Measurements from ENCODE around the gene MB. TPM values are rescaled to one million over a fixed set of nuclear protein-coding genes. Genes with fewer than 3 reads are reported as not detected.
A peak's percentile ranks its signal among the peaks of the same experiment; 100 is the strongest.

Gene MB
- total RNA-seq, 1 donor from 2014 or later, result not detected

GRCh38 chr22:35630891-35631290 is 13.8 kb upstream of the MB start:
- no peak for DNase-seq (ENCODE audit: low read depth, low spot score)
- no peak for TF ChIP-seq CTCF (conservative IDR thresholded peaks at IDR 0.05)
- H3K36me3 Mint-ChIP-seq (ENCODE audit: low read depth), result no peaks in the 10 kb centered on the region
- no peak overlapping the region for H3K4me3 Mint-ChIP-seq
- peaks cover 32% of the 10 kb centered on the region for H3K27me3 Mint-ChIP-seq (ENCODE audit: low read depth)
- no peaks in the 10 kb centered on the region for H3K9me3 Mint-ChIP-seq
- peaks cover 30% of the 10 kb centered on the region for H3K4me1 Mint-ChIP-seq
- H3K27ac Mint-ChIP-seq (ENCODE audit: unreplicated experiment), result no peak overlapping the region

- H3K9me3 Mint-ChIP-seq, result no peaks in the 10 kb centered on the region
- H3K27ac Mint-ChIP-seq (ENCODE audit: unreplicated experiment), result peak overlapping the region; percentile 45
- no peak overlapping the region for H3K4me3 Mint-ChIP-seq
- TF ChIP-seq CTCF (conservative IDR thresholded peaks at IDR 0.05), result no peak
- H3K36me3 Mint-ChIP-seq (ENCODE audit: low read depth), result no peaks in the 10 kb centered on the region
- peaks cover 32% of the 10 kb centered on the region for H3K27me3 Mint-ChIP-seq (ENCODE audit: low read depth)
- peaks cover 30% of the 10 kb centered on the region for H3K4me1 Mint-ChIP-seq
- no peak for DNase-seq (ENCODE audit: low read depth, low spot score)
Observed at GRCh38 chr22:35630387-35630793, 13.3 kb upstream of the MB start.

- Mint-ChIP-seq H3K27ac (ENCODE audit: unreplicated experiment) (peak overlapping the region; percentile 73), H3K4me3 (no peak overlapping the region)
Observed at GRCh38 chr22:35629406-35630216, 12.5 kb upstream of the MB start.

GRCh38 chr22:35628732-35629131 is 11.6 kb upstream of the MB start:
- H3K27me3 Mint-ChIP-seq (ENCODE audit: low read depth), result peaks cover 32% of the 10 kb centered on the region
- no peak for TF ChIP-seq CTCF (conservative IDR thresholded peaks at IDR 0.05)

More at GRCh38 chr22:35629406-35630216, 12.5 kb upstream of the MB start:
- no peak for DNase-seq (ENCODE audit: low read depth, low spot score)
- H3K4me1 Mint-ChIP-seq, result peaks cover 30% of the 10 kb centered on the region
- H3K27me3 Mint-ChIP-seq (ENCODE audit: low read depth), result peaks cover 32% of the 10 kb centered on the region
- no peaks in the 10 kb centered on the region for H3K36me3 Mint-ChIP-seq (ENCODE audit: low read depth)
- H3K9me3 Mint-ChIP-seq, result no peaks in the 10 kb centered on the region
- TF ChIP-seq CTCF (conservative IDR thresholded peaks at IDR 0.05), result no peak

GRCh38 chr22:35627267-35628041 is 10.3 kb upstream of the MB start:
- Mint-ChIP-seq H3K27me3 (ENCODE audit: low read depth) (peaks cover 32% of the 10 kb centered on the region), H3K4me3 (peak overlapping the region; percentile 47), H3K4me1 (peaks cover 21% of the 10 kb centered on the region), H3K27ac (ENCODE audit: unreplicated experiment) (no peak overlapping the region), H3K9me3 (no peaks in the 10 kb centered on the region), H3K36me3 (ENCODE audit: low read depth) (no peaks in the 10 kb centered on the region)
- TF ChIP-seq CTCF (conservative IDR thresholded peaks at IDR 0.05), result peak; percentile 49
- DNase-seq (ENCODE audit: low read depth, low spot score), result no peak

More at GRCh38 chr22:35628732-35629131, 11.6 kb upstream of the MB start:
- no peak for DNase-seq (ENCODE audit: low read depth, low spot score)
- H3K4me3 Mint-ChIP-seq, result no peak overlapping the region
- H3K36me3 Mint-ChIP-seq (ENCODE audit: low read depth), result no peaks in the 10 kb centered on the region
- no peaks in the 10 kb centered on the region for H3K9me3 Mint-ChIP-seq
- H3K4me1 Mint-ChIP-seq, result peaks cover 24% of the 10 kb centered on the region
- no peak overlapping the region for H3K27ac Mint-ChIP-seq (ENCODE audit: unreplicated experiment)

Data from neural crest cell (in vitro differentiated cells).